ENCODE results near the gene SYCE1L.
"Not testable (repeated sequence)": the region's sequence is repeated elsewhere in the genome, so short reads cannot be mapped to it uniquely, and the experiment has no call there.

The SYCE1L gene

GRCh38 chr16:77206533-77206932 lies 7.3 kb downstream of the SYCE1L start:
- no peak for DNase-seq

GRCh38 chr16:77207030-77207429 lies 7.8 kb downstream of the SYCE1L start:
- DNase-seq: no peak

GRCh38 chr16:77208382-77208781 lies 9.2 kb downstream of the SYCE1L start:
- DNase-seq: no peak

GRCh38 chr16:77211880-77212740 lies 12.9 kb downstream of the SYCE1L start:
- DNase-seq: no peak

GRCh38 chr16:77212741-77213541 lies 13.7 kb downstream of the SYCE1L start:
- no peak for DNase-seq

GRCh38 chr16:77213542-77214106 lies 14.4 kb downstream of the SYCE1L start:
- DNase-seq: no peak

GRCh38 chr16:77214411-77215138 lies 15.4 kb downstream of the SYCE1L start:
- DNase-seq: no peak

- no peak for DNase-seq
Measured at GRCh38 chr16:77219437-77219836, 20.2 kb downstream of the SYCE1L start.

GRCh38 chr16:77220427-77220826 lies 21.2 kb downstream of the SYCE1L start:
- no peak for DNase-seq

- no peak for DNase-seq
Measured at GRCh38 chr16:77221482-77221881, 22.3 kb downstream of the SYCE1L start.

- peak; percentile 34 for DNase-seq
Measured at GRCh38 chr16:77223184-77223583, 24.0 kb downstream of the SYCE1L start.

GRCh38 chr16:77225182-77225581 lies 26.0 kb downstream of the SYCE1L start:
- no peak for DNase-seq

GRCh38 chr16:77227745-77228144 lies 28.5 kb downstream of the SYCE1L start:
- no peak for DNase-seq

- DNase-seq: peak; percentile 53
Measured at GRCh38 chr16:77231047-77231446, 31.8 kb downstream of the SYCE1L start.

GRCh38 chr16:77233799-77234519 lies 34.8 kb downstream of the SYCE1L start:
- no peak for DNase-seq

- no peak for DNase-seq
Measured at GRCh38 chr16:77234611-77235010, 35.4 kb downstream of the SYCE1L start.

GRCh38 chr16:77236063-77236511 lies 36.9 kb downstream of the SYCE1L start:
- peak; percentile 92 for DNase-seq

- DNase-seq: no peak
Measured at GRCh38 chr16:77238593-77238992, 39.4 kb downstream of the SYCE1L start.

- not testable (repeated sequence) for DNase-seq
Measured at GRCh38 chr16:77242471-77242870, 43.3 kb downstream of the SYCE1L start.

- no peak for DNase-seq
Measured at GRCh38 chr16:77246150-77246549, 46.9 kb downstream of the SYCE1L start.

GRCh38 chr16:77250400-77250799 lies 51.2 kb downstream of the SYCE1L start:
- no peak for DNase-seq

All from OCI-M1 (cell line).